HepG2 (cell line): ENCODE data around the gene C11orf65. TPM values are rescaled to one million over a fixed set of nuclear protein-coding genes. Genes with fewer than 3 reads are reported as not detected.

ENCODE experiments used
- ATAC-seq: fragments of 200-7000 bp; cut with Tn5 transposase; 3 replicates; pipeline ENCODE4 v1.9.1; 2020; ENCODE audit warnings: mild to moderate bottlenecking, moderate library complexity
- BruUV-seq: library from RNA; stranded (reverse); fragments of 400-500 nt; replicated peaks from 2 replicates; lab custom pipeline; 2021; lab: Mats Ljungman, UMichigan
- CTCF ChIA-PET: fragments of 300-600 bp; formaldehyde crosslinking; extraction: SDS; loops from one replicate; lab custom pipeline; 2021; ENCODE audit warnings: low total read pairs, inconsistent platforms, low intra/inter-chr PET ratio; lab: Yijun Ruan, JAX
- POLR2A ChIA-PET: fragments of 350-600 bp; sonication (Branson Sonifier 250); formaldehyde crosslinking; loops from one replicate; lab custom pipeline; 2020; ENCODE audit warnings: antibody characterized with exemption, inconsistent platforms; lab: Yijun Ruan, JAX
- DNase-seq: peaks from one replicate; pipeline ENCODE4 v3.0.0-alpha.2; 2015; ENCODE audit warnings: low spot score
- FAIRE-seq: peaks from 3 replicates; lab custom pipeline; 2011; peaks lifted over from hg19 to GRCh38; lab: Jason Lieb, UNC
- H2AFZ ChIP-seq: one replicate; pipeline ENCODE4 v1.6.1; 2011; ENCODE audit warnings: low read length, inconsistent platforms
- H3K27ac ChIP-seq: fragments of 300-600 bp; 3 replicates; pipeline ENCODE4 v1.8.0; 2011; ENCODE audit warnings: mixed run types, mild to moderate bottlenecking, mixed read lengths, low read length, inconsistent platforms; ENCODE audit not compliant: insufficient read depth; ENCODE audit errors: extremely low read length
- H3K27me3 ChIP-seq, 2 experiments: fragments of 200-600 bp in 1 of 2; 2 replicates in 1 of 2; 3 replicates in 1 of 2; pipeline versions ENCODE4 v1.6.0 to v1.8.0; 2011; ENCODE audit warnings: low read length in 2 of 2, mild to moderate bottlenecking in 2 of 2, moderate library complexity in 2 of 2, inconsistent platforms in 1 of 2; ENCODE audit not compliant: insufficient read depth in 2 of 2, control insufficient read depth in 1 of 2
- H3K36me3 ChIP-seq, 2 experiments: fragments of 200-600 bp in 1 of 2; replicated peaks in 1 of 2; 2 replicates in 1 of 2; 3 replicates in 1 of 2; pipeline versions ENCODE4 v1.5.1 to v1.8.0; 2011; ENCODE audit warnings: low read length in 2 of 2, inconsistent platforms in 1 of 2; ENCODE audit not compliant: insufficient read depth in 2 of 2, control insufficient read depth in 1 of 2
- H3K4me1 ChIP-seq: 2 replicates; pipeline ENCODE4 v1.5.1; 2012; ENCODE audit warnings: low read length, inconsistent platforms; ENCODE audit not compliant: insufficient read depth
- H3K4me2 ChIP-seq: 2 replicates; pipeline ENCODE4 v1.6.0; 2011; ENCODE audit warnings: low read depth, low read length, inconsistent platforms
- H3K4me3 ChIP-seq, 3 experiments: fragments of 200-600 bp in 1 of 3; sonication (generic), shearing (Covaris generic) in 1 of 3; replicated peaks in 1 of 3; 2 replicates each; pipeline ENCODE4 v1.5.1; 2011 to 2016; ENCODE audit warnings: low read length in 3 of 3, inconsistent platforms in 2 of 3, low read depth in 2 of 3, mild to moderate bottlenecking in 2 of 3, control low read depth in 1 of 3, mixed read lengths in 1 of 3; ENCODE audit not compliant: insufficient read depth in 1 of 3
- H3K79me2 ChIP-seq: one replicate; pipeline ENCODE4 v1.6.1; 2011; ENCODE audit warnings: low read length, inconsistent platforms; ENCODE audit not compliant: insufficient read depth
- H3K9ac ChIP-seq: 2 replicates; pipeline ENCODE4 v1.6.0; 2011; ENCODE audit warnings: mild to moderate bottlenecking, low read depth, low read length, inconsistent platforms; ENCODE audit not compliant: insufficient read depth
- H3K9me3 ChIP-seq: 2 replicates; pipeline ENCODE4 v1.5.1; 2012; ENCODE audit warnings: mild to moderate bottlenecking, low read length
- H4K20me1 ChIP-seq: 2 replicates; pipeline ENCODE4 v1.6.0; 2011; ENCODE audit warnings: inconsistent platforms, mild to moderate bottlenecking, low read length, moderate library complexity; ENCODE audit not compliant: insufficient read depth
- CHD4 ChIP-seq: fragments of 200-600 bp; sonication (generic); IDR thresholded peaks from 2 replicates; pipeline ENCODE4 v1.7.0; 2017; ENCODE audit warnings: mild to moderate bottlenecking, low read length, borderline replicate concordance
- DPF2 ChIP-seq: sonication (generic); formaldehyde crosslinking; IDR thresholded peaks from 2 replicates; pipeline ENCODE4 v1.4.0; 2020; ENCODE audit warnings: mild to moderate bottlenecking, low read depth, missing genetic modification reagents, borderline replicate concordance
- ERF ChIP-seq: IDR thresholded peaks from 2 replicates; pipeline ENCODE4 v1.6.1; 2018; ENCODE audit warnings: missing biosample characterization, missing genetic modification reagents
- GATA4 ChIP-seq: sonication (generic); IDR thresholded peaks from 2 replicates; pipeline ENCODE4 v1.6.1; 2016; ENCODE audit warnings: antibody characterized with exemption, low read depth, borderline replicate concordance
- GZF1 ChIP-seq: sonication (generic); formaldehyde crosslinking; IDR thresholded peaks from 2 replicates; pipeline ENCODE4 v1.5.1; 2020; ENCODE audit warnings: mild to moderate bottlenecking, missing genetic modification reagents
- MED13 ChIP-seq: sonication (generic); formaldehyde crosslinking; IDR thresholded peaks from 2 replicates; pipeline ENCODE4 v1.5.0; 2020; ENCODE audit warnings: missing genetic modification reagents
- NFYB ChIP-seq: sonication (generic); formaldehyde crosslinking; IDR thresholded peaks from 2 replicates; pipeline ENCODE4 v1.4.0; 2020; ENCODE audit warnings: missing genetic modification reagents
- RAD51 ChIP-seq: fragments of 450-650 bp; IDR thresholded peaks from 2 replicates; pipeline ENCODE4 v1.6.1; 2016; ENCODE audit warnings: borderline replicate concordance
- RFX3 ChIP-seq: IDR thresholded peaks from 2 replicates; pipeline ENCODE4 v1.6.1; 2016; ENCODE audit warnings: missing biosample characterization, missing genetic modification reagents
- SKI ChIP-seq: fragments of 450-650 bp; IDR thresholded peaks from one replicate; pipeline ENCODE4 v1.6.1; 2018; ENCODE audit warnings: mild to moderate bottlenecking; ENCODE audit not compliant: partially characterized antibody
- TSC22D2 ChIP-seq: sonication (generic); formaldehyde crosslinking; IDR thresholded peaks from 2 replicates; pipeline ENCODE4 v1.5.1; 2020; ENCODE audit warnings: missing genetic modification reagents, mild to moderate bottlenecking, borderline replicate concordance
- ZSCAN12 ChIP-seq: sonication (generic); formaldehyde crosslinking; IDR thresholded peaks from 2 replicates; pipeline ENCODE4 v1.9.0; 2021; ENCODE audit warnings: mild to moderate bottlenecking, missing genetic modification reagents
- WGBS: methylation state at CpG from one replicate; pipeline ENCODE4 v1.1.6; 2017; ENCODE audit warnings: low lambda C conversion rate; 5-methylcytosine and 5-hydroxymethylcytosine counted together
- in situ Hi-C: cut with HindIII; loops from 2 replicates; pipeline ENCODE4 v1.10.0; 2017; ENCODE audit warnings: low pct_unique_long_range_greater_than_20kb; ENCODE audit not compliant: extremely low pct_ligation_motif_present
- intact Hi-C: fragments of 100-400 bp; cut with micrococcal nuclease; formaldehyde crosslinking; loops from one replicate; pipeline ENCODE4 v1.10.0; 2022; ENCODE audit not compliant: unreplicated experiment
- polyA plus RNA-seq, 8 experiments: library from polyadenylated mRNA; depleted of rRNA in 3 of 8; stranded (reverse) in 7 of 8; unstranded in 1 of 8; fragments of >200 nt; fragmentation: Illumina TruSeq in 4 of 8; extraction: Trizol in 4 of 8; gene quantifications; 2 replicates each; pipeline versions ENCODE4 v1.2.1 to v1.2.3, GENCODE V29; 2011 to 2016; ENCODE audit warnings: low read depth in 4 of 8, missing spikeins in 1 of 8, mixed read lengths in 1 of 8; ENCODE audit not compliant: insufficient read depth in 1 of 8
- total RNA-seq, 5 experiments: library from RNA; depleted of rRNA; stranded (reverse); fragments of >200 nt; fragmentation: Illumina TruSeq; extraction: Trizol; gene quantifications; 2 replicates each; pipeline ENCODE4 v1.2.3, GENCODE V29; 2016; ENCODE audit warnings: low read depth in 1 of 5
- TF ChIP-seq, protein P1 (sequence below): sonication (generic); formaldehyde crosslinking; IDR thresholded peaks from 2 replicates; pipeline ENCODE4 v1.4.0; 2020; ENCODE audit warnings: mild to moderate bottlenecking, missing genetic modification reagents
- TF ChIP-seq, protein P2 (sequence below): sonication (generic); formaldehyde crosslinking; IDR thresholded peaks from 2 replicates; pipeline ENCODE4 v1.8.1; 2023; ENCODE audit warnings: mild to moderate bottlenecking, moderate library complexity, missing genetic modification reagents
- TF ChIP-seq, protein P3 (sequence below), 2 experiments: sonication (generic) in 1 of 2; formaldehyde crosslinking in 1 of 2; IDR thresholded peaks; 2 replicates each; pipeline versions ENCODE4 v1.5.1 to v1.6.1; 2011 to 2020; ENCODE audit warnings: borderline replicate concordance in 1 of 2, low read depth in 1 of 2, low read length in 1 of 2, mild to moderate bottlenecking in 1 of 2, missing genetic modification reagents in 1 of 2, moderate library complexity in 1 of 2

The C11orf65 gene
- total and polyA plus RNA-seq, 2 of the 13 experiments (the other 11 are each of a cell fraction or from before 2014, with no cell fraction given), result 0.38 to 0.42 TPM

DNA sequence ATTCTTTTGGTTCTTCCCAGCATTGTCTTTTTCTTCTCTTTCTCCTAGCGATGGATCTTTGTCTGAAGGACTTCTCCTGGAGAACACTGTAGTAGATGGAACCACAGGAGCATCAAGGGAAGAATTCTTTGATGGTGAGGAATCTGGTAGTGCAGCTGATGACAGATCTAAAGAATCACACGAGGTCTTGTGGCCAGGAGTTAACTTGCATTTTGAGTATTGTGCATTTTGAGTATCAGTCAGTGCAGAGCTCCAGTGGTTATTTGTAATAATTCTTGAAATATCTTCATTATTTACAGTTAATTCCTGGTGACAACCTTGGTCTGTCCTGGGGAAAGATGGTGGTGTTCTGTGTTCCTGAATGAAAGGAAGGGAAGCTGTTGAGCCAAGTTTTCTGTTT lies 45.4 kb upstream of the C11orf65 start:
- 32% methylated on average over 2 of the region's 2 CpGs for WGBS
- no TSS peak for BruUV-seq
- Histone ChIP-seq H3K4me3 (no peak overlapping the region), H4K20me1 (no peaks in the 10 kb centered on the region), H2AFZ (no peak overlapping the region), H3K9me3 (no peaks in the 10 kb centered on the region), H3K27me3 (no peaks in the 10 kb centered on the region), H3K36me3 (no peaks in the 10 kb centered on the region), H3K4me1 (no peaks in the 10 kb centered on the region), H3K4me2 (no peak overlapping the region), H3K9ac (no peak overlapping the region), H3K27ac (no peak overlapping the region), H3K79me2 (no peaks in the 10 kb centered on the region)
- no peak for DNase-seq
- CTCF ChIA-PET, result no interaction called here
- TF ChIP-seq RAD51, result no peak
- TF ChIP-seq DPF2 (CRISPR knock-in tag), result no peak
- TF ChIP-seq SKI, result no peak
- no peak for TF ChIP-seq MED13 (CRISPR knock-in tag)
- TF ChIP-seq RFX3 (CRISPR knock-in tag), result no peak
- TF ChIP-seq, protein P1, sequence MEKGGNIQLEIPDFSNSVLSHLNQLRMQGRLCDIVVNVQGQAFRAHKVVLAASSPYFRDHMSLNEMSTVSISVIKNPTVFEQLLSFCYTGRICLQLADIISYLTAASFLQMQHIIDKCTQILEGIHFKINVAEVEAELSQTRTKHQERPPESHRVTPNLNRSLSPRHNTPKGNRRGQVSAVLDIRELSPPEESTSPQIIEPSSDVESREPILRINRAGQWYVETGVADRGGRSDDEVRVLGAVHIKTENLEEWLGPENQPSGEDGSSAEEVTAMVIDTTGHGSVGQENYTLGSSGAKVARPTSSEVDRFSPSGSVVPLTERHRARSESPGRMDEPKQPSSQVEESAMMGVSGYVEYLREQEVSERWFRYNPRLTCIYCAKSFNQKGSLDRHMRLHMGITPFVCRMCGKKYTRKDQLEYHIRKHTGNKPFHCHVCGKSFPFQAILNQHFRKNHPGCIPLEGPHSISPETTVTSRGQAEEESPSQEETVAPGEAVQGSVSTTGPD (CRISPR knock-in tag), result no peak
- TF ChIP-seq, protein P2, sequence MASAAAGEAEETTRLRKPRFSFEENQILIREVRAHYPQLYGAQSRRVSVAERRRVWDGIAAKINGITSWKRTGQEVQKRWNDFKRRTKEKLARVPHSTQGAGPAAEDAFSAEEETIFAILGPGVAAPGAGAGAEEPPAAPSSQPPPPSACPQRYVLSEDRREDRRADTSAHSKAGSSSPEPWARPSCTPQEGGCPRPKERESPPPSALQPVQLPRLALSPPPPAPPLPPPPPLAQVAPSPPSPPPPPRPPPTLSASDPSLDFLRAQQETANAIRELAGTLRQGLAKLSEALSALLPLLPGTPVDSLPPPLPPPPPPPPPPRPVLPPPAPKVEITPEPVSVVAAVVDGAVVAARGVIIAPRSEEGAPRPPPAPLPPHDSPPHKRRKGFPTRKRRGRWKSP (CRISPR knock-in tag), result no peak
- TF ChIP-seq, protein P3, sequence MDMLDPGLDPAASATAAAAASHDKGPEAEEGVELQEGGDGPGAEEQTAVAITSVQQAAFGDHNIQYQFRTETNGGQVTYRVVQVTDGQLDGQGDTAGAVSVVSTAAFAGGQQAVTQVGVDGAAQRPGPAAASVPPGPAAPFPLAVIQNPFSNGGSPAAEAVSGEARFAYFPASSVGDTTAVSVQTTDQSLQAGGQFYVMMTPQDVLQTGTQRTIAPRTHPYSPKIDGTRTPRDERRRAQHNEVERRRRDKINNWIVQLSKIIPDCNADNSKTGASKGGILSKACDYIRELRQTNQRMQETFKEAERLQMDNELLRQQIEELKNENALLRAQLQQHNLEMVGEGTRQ (IDR thresholded peaks at IDR 0.05; ENCODE audit: low read depth, low read length), result no peak
- TF ChIP-seq, protein P3 (CRISPR knock-in tag; IDR thresholded peaks at IDR 0.05; ENCODE audit: borderline replicate concordance), result no peak
- TF ChIP-seq ERF (CRISPR knock-in tag), result no peak
- no peak for TF ChIP-seq ZSCAN12 (CRISPR knock-in tag)
- no peak for TF ChIP-seq GATA4
- no peak for TF ChIP-seq TSC22D2 (CRISPR knock-in tag)
- no peak for TF ChIP-seq NFYB (CRISPR knock-in tag)
- no peak for TF ChIP-seq CHD4
- TF ChIP-seq GZF1, result no peak
- in situ Hi-C loops, result no loop called here
- no peak for ATAC-seq
- POLR2A ChIA-PET, result no interaction called here
- intact Hi-C loops, result no loop called here
- no peak for FAIRE-seq
